Measurements from ENCODE around the gene EPB41L4B.

Gene EPB41L4B

DNA sequence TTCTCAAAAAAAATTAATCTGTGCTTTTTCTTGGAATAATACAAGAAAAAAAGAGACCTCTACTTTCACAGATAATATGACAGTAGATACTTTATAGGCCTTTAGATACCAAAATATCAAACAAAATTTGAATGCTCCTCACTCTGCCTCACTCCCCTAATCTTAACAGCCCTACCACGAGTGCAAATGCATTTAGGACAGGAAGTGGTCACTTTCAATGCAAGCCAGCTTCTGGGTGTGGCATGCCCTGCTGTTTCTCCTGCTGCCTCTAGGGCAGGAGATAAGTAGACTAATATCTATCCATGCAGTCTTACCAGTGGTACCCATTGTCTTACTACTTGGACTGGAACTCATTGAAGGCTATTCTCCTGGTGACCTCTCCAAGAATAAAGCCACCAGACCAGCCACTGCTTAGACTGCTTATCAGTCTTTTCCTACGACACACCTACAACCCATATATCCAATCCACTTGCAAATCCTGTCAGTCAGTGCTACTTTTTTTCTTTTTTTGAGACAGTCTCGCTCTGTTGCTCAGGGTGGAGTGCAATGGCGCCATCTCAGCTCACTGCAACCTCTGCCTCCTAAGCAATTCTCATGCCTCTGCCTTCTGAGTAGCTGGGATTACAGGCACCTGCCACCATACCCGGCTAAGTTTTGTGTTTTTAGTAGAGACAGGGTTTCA, 176.8 kb downstream of the EPB41L4B start:
- TF ChIP-seq, protein P1, sequence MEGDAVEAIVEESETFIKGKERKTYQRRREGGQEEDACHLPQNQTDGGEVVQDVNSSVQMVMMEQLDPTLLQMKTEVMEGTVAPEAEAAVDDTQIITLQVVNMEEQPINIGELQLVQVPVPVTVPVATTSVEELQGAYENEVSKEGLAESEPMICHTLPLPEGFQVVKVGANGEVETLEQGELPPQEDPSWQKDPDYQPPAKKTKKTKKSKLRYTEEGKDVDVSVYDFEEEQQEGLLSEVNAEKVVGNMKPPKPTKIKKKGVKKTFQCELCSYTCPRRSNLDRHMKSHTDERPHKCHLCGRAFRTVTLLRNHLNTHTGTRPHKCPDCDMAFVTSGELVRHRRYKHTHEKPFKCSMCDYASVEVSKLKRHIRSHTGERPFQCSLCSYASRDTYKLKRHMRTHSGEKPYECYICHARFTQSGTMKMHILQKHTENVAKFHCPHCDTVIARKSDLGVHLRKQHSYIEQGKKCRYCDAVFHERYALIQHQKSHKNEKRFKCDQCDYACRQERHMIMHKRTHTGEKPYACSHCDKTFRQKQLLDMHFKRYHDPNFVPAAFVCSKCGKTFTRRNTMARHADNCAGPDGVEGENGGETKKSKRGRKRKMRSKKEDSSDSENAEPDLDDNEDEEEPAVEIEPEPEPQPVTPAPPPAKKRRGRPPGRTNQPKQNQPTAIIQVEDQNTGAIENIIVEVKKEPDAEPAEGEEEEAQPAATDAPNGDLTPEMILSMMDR (IDR thresholded peaks at IDR 0.05; ENCODE audit: borderline replicate concordance, insufficient read depth, low read depth, low read length) = peak; percentile 69; the same call in 1 of the 2 replicates

DNA sequence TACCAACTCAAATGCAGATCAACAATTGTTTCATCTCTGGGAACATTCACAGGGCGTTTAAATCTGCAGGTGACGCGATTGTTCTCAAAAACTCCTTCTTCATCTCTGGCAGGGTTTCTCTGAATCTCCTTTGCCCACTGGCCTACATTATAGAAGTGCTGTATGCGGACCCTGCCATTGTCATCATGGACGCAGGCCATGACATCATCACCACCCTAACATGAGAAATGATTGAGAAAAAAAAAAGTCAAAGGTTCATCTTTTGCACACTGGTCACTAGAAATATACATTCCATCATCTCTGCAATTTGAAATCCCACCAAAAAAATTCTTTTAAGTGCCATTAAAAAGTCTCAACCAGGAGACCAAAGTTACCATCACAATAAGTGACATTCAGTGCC, 179.5 kb downstream of the EPB41L4B start:
- TF ChIP-seq, protein P1 (IDR thresholded peaks at IDR 0.05; ENCODE audit: borderline replicate concordance, insufficient read depth, low read depth, low read length) = no peak
- no peak overlapping the region for H3K4me3 ChIP-seq (ENCODE audit: low read depth, low read length)

More for the DNA sequence above, 176.8 kb downstream of the EPB41L4B start:
- H3K4me3 ChIP-seq (ENCODE audit: low read depth, low read length) = no peak overlapping the region

DNA sequence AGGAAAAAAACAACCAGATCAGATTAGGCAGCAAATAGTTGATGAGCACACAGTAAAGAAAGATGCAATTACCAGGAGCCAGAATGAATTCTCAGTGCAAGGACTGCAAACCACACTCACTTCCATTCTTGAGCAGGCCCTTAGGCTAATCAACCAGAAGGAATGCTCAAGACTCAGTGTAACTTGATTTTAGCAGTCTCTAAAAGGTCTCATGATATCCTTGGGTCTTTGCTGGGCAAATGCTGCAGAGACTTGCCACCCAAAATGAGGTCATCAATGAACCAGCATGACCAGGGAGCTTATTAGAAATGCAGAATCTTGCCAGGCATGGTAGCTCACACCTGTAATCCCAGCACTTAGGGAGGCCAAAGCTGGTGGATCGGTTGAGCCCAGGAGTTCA, 181.0 kb downstream of the EPB41L4B start:
- no peak overlapping the region for H3K4me3 ChIP-seq (ENCODE audit: low read depth, low read length)
- TF ChIP-seq, protein P1 (IDR thresholded peaks at IDR 0.05; ENCODE audit: borderline replicate concordance, insufficient read depth, low read depth, low read length) = no peak

DNA sequence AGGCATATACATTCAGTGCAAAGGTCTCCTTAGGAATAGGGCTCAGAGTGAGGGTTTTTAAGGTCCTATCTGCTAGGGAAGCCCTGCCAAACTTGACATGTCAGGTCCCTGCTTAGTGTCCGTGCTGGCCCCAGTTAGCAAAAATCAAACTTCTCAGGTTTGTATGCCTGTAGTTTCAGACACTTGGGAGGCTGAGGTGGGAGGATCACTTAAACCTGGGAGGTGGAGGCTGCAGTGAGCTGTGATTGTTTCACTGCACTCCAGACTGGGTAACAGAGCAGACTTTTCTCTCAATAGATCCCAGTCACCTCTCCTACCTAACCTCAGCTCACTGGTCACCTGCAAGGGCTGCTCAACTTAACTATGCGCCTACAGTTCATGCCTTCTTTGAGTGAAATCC, 182.4 kb downstream of the EPB41L4B start:
- TF ChIP-seq, protein P1 (IDR thresholded peaks at IDR 0.05; ENCODE audit: borderline replicate concordance, insufficient read depth, low read depth, low read length) = no peak
- no peak overlapping the region for H3K4me3 ChIP-seq (ENCODE audit: low read depth, low read length)

DNA sequence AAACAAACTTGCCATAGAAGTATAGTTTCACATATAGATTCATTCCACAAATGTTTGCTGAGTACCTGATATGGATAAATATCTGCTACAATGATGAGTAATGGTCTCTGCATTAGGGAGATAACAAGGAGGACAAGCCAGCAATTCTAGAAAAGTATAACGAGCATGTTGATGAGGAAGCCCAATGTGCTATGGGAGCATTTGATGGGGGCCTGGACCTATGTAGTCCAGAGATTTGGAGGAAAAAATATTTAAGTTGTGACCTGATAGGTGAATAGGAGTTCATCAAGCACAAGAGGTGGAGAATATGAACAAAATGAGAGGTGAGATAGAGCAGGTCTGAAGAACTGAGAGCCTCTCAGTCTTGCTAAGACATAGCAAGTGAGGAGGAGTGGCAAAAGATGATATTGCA, 186.7 kb downstream of the EPB41L4B start:
- TF ChIP-seq, protein P1 (IDR thresholded peaks at IDR 0.05; ENCODE audit: borderline replicate concordance, insufficient read depth, low read depth, low read length) = no peak
- no peak overlapping the region for H3K4me3 ChIP-seq (ENCODE audit: low read depth, low read length)

DNA sequence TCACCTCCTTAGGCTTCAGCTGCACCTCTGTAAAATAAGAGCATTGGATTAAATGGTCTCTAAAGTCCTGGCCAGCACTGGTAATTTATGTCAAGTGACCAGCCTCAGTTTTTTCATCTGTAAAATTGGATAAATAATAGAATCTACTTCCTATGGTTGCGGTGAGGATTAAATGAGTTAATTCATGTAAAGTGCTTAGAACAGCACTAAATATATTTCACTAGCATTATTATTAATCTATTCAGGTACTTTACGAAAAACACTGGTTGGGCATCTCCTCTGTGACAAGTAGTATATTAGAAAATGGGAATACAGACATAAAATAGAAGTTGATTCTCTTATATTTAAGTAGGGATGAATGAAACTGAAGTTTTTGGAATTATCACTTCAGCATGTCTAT, 187.3 kb downstream of the EPB41L4B start:
- H3K4me3 ChIP-seq (ENCODE audit: low read depth, low read length) = no peak overlapping the region

More for the DNA sequence above, 187.3 kb downstream of the EPB41L4B start:
- TF ChIP-seq, protein P1 (IDR thresholded peaks at IDR 0.05; ENCODE audit: borderline replicate concordance, insufficient read depth, low read depth, low read length) = no peak

All from GM12875 (cell line).